ENCODE data around the gene RNF215. TPM values are rescaled to one million over a fixed set of nuclear protein-coding genes. Genes with fewer than 3 reads are reported as not detected.

RNF215 gene
- total RNA-seq, result 10 to 100 TPM; 11.1 to 11.3 TPM

- H3K27me3 Mint-ChIP-seq, result no peaks in the 10 kb centered on the region
These were observed at the start of gene RNF215 for GRCh38 chr22:30386960-30387827. RNF215 (minus strand) TSS chr22:30387411; CDS start chr22:30387313, 98 bp downstream.

DNA sequence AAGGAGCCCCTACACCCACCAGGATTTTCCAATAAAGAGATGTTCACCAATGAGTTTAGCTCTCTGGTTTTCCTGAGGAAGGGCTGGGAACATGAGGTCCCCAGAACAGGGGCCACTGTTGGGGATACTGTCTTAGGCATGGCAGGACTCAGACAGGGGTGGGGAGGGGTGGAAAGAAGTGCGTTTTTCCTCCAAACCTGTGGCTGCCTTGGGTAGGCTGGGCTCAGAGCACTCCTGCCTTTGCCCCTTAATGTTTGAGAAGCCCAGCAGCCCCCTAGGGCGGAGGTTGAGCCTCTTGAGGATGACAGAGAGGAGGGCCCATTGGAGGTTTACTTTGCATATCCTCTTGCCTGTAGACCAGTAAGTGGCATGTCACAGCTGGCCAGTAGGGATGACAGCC, 49.0 kb upstream of the RNF215 start:
- H3K36me3 Mint-ChIP-seq, result peaks cover 17% of the 10 kb centered on the region
- peaks cover 17% of the 10 kb centered on the region for H3K27me3 Mint-ChIP-seq
- peak overlapping the region; percentile 93 for H3K27ac Mint-ChIP-seq
- ATAC-seq (ENCODE audit: low read depth) (peak; percentile 6), DNase-seq (no peak)
- POLR2A ChIA-PET, result interaction anchor here (0.6 to 4.7 kb wide), 2 partner anchors 13 to 747 kb away, joined by 4 to 34 read pairs; partner anchors contain the start of gene MTFP1
- H3K9me3 Mint-ChIP-seq, result peaks cover 3% of the 10 kb centered on the region
- H3K4me3 Mint-ChIP-seq, result peak overlapping the region; percentile 83
- peaks cover 19% of the 10 kb centered on the region for H3K4me1 Mint-ChIP-seq

More at GRCh38 chr22:30386960-30387827, at the start of gene RNF215:
- peak; percentile 79 for ATAC-seq (ENCODE audit: low read depth)
- no peaks in the 10 kb centered on the region for H3K9me3 Mint-ChIP-seq
- peak within 1 kb of the TSS; percentile 88 for H3K4me3 Mint-ChIP-seq
- peak; percentile 95 for DNase-seq
- POLR2A ChIA-PET, result interaction anchor here (0.6 to 10.5 kb wide), 4 partner anchors 30 to 790 kb away, joined by 3 to 100 read pairs (median 7); partner anchors contain the start of genes CASTOR1, CCDC157, SF3A1 and TBC1D10A
- H3K27ac Mint-ChIP-seq, result peak within 1 kb of the TSS; percentile 90
- no peaks in the 10 kb centered on the region for H3K36me3 Mint-ChIP-seq
- H3K4me1 Mint-ChIP-seq, result peaks cover 21% of the 10 kb centered on the region

- ATAC-seq (ENCODE audit: low read depth) (peak; percentile 93), DNase-seq (peak; percentile 75)
- H3K27ac Mint-ChIP-seq, result peak overlapping the region; percentile 93
- peaks cover 3% of the 10 kb centered on the region for H3K9me3 Mint-ChIP-seq
- POLR2A ChIA-PET, result interaction anchor here (0.6 to 4.7 kb wide), 3 partner anchors 12 to 746 kb away, joined by 3 to 34 read pairs (median 4); partner anchors contain the start of genes CCDC157, MTFP1 and SF3A1
- H3K27me3 Mint-ChIP-seq, result peaks cover 13% of the 10 kb centered on the region
- peak overlapping the region; percentile 83 for H3K4me3 Mint-ChIP-seq
- peaks cover 19% of the 10 kb centered on the region for H3K4me1 Mint-ChIP-seq
- peaks cover 15% of the 10 kb centered on the region for H3K36me3 Mint-ChIP-seq
These were observed 48.5 kb upstream of the RNF215 start for GRCh38 chr22:30435674-30436126.

- peaks cover 19% of the 10 kb centered on the region for H3K4me1 Mint-ChIP-seq
- H3K27ac Mint-ChIP-seq, result peak overlapping the region; percentile 93
- no peak for ATAC-seq (ENCODE audit: low read depth)
- peak overlapping the region; percentile 83 for H3K4me3 Mint-ChIP-seq
- peaks cover 1% of the 10 kb centered on the region for H3K9me3 Mint-ChIP-seq
- peaks cover 5% of the 10 kb centered on the region for H3K27me3 Mint-ChIP-seq
- DNase-seq, result no peak
- POLR2A ChIA-PET, result interaction anchor here (1.0 to 4.7 kb wide), 2 partner anchors 11 to 78 kb away, joined by 3 to 34 read pairs; partner anchors contain the start of genes CCDC157, MTFP1 and SF3A1
- peaks cover 18% of the 10 kb centered on the region for H3K36me3 Mint-ChIP-seq
These were observed 47.6 kb upstream of the RNF215 start for GRCh38 chr22:30434843-30435242.

DNA sequence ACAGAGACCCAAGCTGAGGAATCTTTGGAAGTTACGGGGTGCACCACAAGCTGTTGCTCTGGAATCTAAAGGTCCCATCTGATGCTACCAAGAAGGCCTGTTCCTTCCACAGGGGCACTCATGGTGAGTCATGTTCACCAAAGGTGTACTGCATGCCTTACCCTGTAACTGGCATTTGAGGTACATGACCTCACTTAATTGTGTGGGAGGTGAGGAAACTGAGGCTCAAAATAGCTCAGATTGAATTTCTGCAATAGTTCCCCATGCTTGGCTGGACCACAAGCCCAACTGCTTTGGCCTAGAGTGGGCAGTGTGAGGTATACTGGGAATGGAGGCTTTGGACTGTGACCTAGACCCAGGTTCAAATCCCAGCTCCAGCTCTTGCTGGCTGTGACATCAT, 46.6 kb upstream of the RNF215 start:
- peaks cover 19% of the 10 kb centered on the region for H3K4me1 Mint-ChIP-seq

DNA sequence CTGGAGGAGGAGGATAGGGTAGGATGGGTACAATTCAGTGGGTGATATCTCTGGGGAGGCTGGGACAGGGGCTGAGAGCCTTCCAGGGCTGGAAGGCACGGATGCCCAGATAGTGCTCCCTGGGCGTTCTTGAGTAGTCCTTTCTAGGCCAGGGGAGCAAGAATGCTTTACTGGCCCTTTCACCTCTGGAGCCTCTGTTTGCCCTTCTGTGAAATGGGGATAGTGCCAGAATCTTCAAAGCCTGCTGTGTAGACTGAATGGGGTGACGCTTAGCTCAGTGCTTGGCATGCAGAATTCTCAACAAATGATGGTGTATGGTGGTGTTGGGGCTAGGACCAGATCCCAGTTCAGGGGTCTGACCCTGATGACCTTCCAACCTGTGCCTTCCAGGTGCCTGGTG, 46.0 kb upstream of the RNF215 start:
- no peak overlapping the region for H3K27ac Mint-ChIP-seq
- POLR2A ChIA-PET, result interaction anchor here (0.6 to 4.7 kb wide), 2 partner anchors 10 to 36 kb away, joined by 3 to 34 read pairs; partner anchors contain the start of genes MTFP1 and SEC14L2
- H3K4me3 Mint-ChIP-seq, result no peak overlapping the region
- ATAC-seq (ENCODE audit: low read depth) (no peak), DNase-seq (no peak)
- peaks cover 2% of the 10 kb centered on the region for H3K27me3 Mint-ChIP-seq
- peaks cover 1% of the 10 kb centered on the region for H3K9me3 Mint-ChIP-seq
- H3K4me1 Mint-ChIP-seq, result peaks cover 19% of the 10 kb centered on the region
- peaks cover 23% of the 10 kb centered on the region for H3K36me3 Mint-ChIP-seq

More for the DNA sequence above, 46.6 kb upstream of the RNF215 start:
- POLR2A ChIA-PET, result interaction anchor here (0.6 to 4.7 kb wide), 2 partner anchors 10 to 37 kb away, joined by 3 to 34 read pairs; partner anchors contain the start of genes MTFP1 and SEC14L2
- H3K27ac Mint-ChIP-seq, result peak overlapping the region; percentile 93
- H3K4me3 Mint-ChIP-seq, result no peak overlapping the region
- H3K27me3 Mint-ChIP-seq, result peaks cover 2% of the 10 kb centered on the region
- H3K36me3 Mint-ChIP-seq, result peaks cover 21% of the 10 kb centered on the region
- DNase-seq, result no peak
- no peak for ATAC-seq (ENCODE audit: low read depth)
- H3K9me3 Mint-ChIP-seq, result peaks cover 1% of the 10 kb centered on the region

- POLR2A ChIA-PET, result interaction anchor here (4.7 kb wide), 1 partner anchor 9 kb away, joined by 34 read pairs; the partner anchor contains the start of gene MTFP1
These were observed 45.3 kb upstream of the RNF215 start for GRCh38 chr22:30432520-30432919.

DNA sequence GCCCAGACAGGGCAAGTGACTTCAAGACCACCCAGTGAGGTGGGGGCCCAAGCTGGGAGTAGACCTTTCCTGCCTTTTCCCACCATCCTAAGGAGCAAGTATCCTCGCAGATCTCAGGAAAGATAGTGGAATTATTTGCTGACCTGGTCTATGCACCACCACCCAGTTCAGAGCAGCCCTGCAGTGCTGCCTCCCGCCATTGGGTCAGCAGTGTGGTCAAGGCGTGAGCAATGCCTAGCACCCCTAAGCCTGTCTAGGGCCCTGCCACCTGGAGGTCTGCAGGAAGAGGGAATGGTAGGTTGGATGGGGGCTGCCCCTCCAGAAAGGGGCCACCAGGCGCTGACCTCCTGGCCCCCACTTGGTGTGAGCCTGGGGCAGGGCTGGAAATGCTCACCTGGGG, 44.9 kb upstream of the RNF215 start:
- H3K27ac Mint-ChIP-seq, result no peak overlapping the region
- ATAC-seq (ENCODE audit: low read depth) (no peak), DNase-seq (no peak)
- peaks cover 1% of the 10 kb centered on the region for H3K9me3 Mint-ChIP-seq
- no peak overlapping the region for H3K4me3 Mint-ChIP-seq
- peaks cover 24% of the 10 kb centered on the region for H3K4me1 Mint-ChIP-seq
- peaks cover 26% of the 10 kb centered on the region for H3K36me3 Mint-ChIP-seq
- no peaks in the 10 kb centered on the region for H3K27me3 Mint-ChIP-seq
- POLR2A ChIA-PET, result no interaction called here

More at GRCh38 chr22:30432520-30432919, 45.3 kb upstream of the RNF215 start:
- peaks cover 22% of the 10 kb centered on the region for H3K36me3 Mint-ChIP-seq
- no peak overlapping the region for H3K4me3 Mint-ChIP-seq
- H3K27ac Mint-ChIP-seq, result no peak overlapping the region
- no peaks in the 10 kb centered on the region for H3K27me3 Mint-ChIP-seq
- DNase-seq (no peak), ATAC-seq (ENCODE audit: low read depth) (no peak)
- peaks cover 20% of the 10 kb centered on the region for H3K4me1 Mint-ChIP-seq
- peaks cover 1% of the 10 kb centered on the region for H3K9me3 Mint-ChIP-seq

DNA sequence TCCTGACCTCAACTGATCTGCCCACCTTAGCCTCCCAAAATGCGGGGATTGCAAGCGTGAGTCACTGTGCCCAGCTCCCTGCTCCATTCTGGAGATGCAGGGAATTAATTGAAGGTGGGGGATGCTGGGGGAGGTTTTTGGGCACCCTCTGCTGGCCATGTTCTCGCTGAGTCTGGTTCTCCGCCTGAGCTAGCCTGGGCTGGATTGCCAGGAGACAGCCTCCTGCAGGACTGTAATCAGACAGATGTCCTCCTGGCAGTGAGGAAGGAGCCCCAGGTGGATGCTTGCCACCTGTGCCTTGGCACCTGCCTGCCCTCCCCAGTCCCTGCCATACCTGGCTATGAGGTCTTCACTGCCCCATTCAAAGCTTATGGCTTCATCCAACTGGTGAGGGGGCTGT, 43.7 kb upstream of the RNF215 start:
- no peak overlapping the region for H3K27ac Mint-ChIP-seq
- H3K9me3 Mint-ChIP-seq, result no peaks in the 10 kb centered on the region
- no peak for DNase-seq
- ATAC-seq (ENCODE audit: low read depth), result no peak
- no peaks in the 10 kb centered on the region for H3K27me3 Mint-ChIP-seq
- POLR2A ChIA-PET, result interaction anchor here (1.0 to 2.1 kb wide), 2 partner anchors 13 to 34 kb away, joined by 3 to 6 read pairs; partner anchors contain the start of gene SEC14L2
- H3K4me1 Mint-ChIP-seq, result peaks cover 28% of the 10 kb centered on the region
- H3K36me3 Mint-ChIP-seq, result peaks cover 24% of the 10 kb centered on the region
- no peak overlapping the region for H3K4me3 Mint-ChIP-seq

DNA sequence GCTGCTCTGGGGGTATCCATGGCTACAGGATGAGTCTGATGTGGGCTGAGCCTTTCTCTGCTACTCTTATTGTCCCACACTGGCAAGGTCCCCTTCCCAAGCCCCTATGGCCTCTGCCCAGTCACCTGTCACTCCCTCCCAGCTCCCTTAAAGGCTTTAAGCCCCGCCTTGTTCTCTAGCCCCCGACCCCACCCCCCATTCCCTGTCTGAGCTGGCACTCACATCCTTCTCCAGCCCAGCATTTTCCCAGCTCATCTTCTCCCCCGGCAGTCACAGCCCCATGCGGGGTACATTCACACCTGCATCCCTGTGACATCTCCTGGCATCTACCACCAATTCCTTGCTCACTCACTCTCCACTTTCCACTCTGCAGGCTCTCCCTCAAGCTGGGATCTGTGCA, 42.7 kb upstream of the RNF215 start:
- no peak overlapping the region for H3K4me3 Mint-ChIP-seq
- H3K27me3 Mint-ChIP-seq, result no peaks in the 10 kb centered on the region
- POLR2A ChIA-PET, result interaction anchor here (0.5 to 2.1 kb wide), 2 partner anchors 33 to 741 kb away, joined by 5 to 6 read pairs; partner anchors contain the start of gene SEC14L2
- DNase-seq (no peak), ATAC-seq (ENCODE audit: low read depth) (no peak)
- H3K9me3 Mint-ChIP-seq, result no peaks in the 10 kb centered on the region
- peak overlapping the region; percentile 39 for H3K27ac Mint-ChIP-seq
- peaks cover 20% of the 10 kb centered on the region for H3K36me3 Mint-ChIP-seq
- peaks cover 24% of the 10 kb centered on the region for H3K4me1 Mint-ChIP-seq

GRCh38 chr22:30427871-30428270, 40.7 kb upstream of the RNF215 start:
- no peaks in the 10 kb centered on the region for H3K27me3 Mint-ChIP-seq
- H3K4me3 Mint-ChIP-seq, result peak overlapping the region; percentile 18
- POLR2A ChIA-PET, result interaction anchor here (1.2 kb wide), 1 partner anchor 37 kb away, joined by 3 read pairs; no protein-coding TSS in a partner anchor
- peaks cover 22% of the 10 kb centered on the region for H3K4me1 Mint-ChIP-seq
- ATAC-seq (ENCODE audit: low read depth) (no peak), DNase-seq (no peak)
- no peaks in the 10 kb centered on the region for H3K9me3 Mint-ChIP-seq
- peaks cover 18% of the 10 kb centered on the region for H3K36me3 Mint-ChIP-seq
- H3K27ac Mint-ChIP-seq, result no peak overlapping the region

DNA sequence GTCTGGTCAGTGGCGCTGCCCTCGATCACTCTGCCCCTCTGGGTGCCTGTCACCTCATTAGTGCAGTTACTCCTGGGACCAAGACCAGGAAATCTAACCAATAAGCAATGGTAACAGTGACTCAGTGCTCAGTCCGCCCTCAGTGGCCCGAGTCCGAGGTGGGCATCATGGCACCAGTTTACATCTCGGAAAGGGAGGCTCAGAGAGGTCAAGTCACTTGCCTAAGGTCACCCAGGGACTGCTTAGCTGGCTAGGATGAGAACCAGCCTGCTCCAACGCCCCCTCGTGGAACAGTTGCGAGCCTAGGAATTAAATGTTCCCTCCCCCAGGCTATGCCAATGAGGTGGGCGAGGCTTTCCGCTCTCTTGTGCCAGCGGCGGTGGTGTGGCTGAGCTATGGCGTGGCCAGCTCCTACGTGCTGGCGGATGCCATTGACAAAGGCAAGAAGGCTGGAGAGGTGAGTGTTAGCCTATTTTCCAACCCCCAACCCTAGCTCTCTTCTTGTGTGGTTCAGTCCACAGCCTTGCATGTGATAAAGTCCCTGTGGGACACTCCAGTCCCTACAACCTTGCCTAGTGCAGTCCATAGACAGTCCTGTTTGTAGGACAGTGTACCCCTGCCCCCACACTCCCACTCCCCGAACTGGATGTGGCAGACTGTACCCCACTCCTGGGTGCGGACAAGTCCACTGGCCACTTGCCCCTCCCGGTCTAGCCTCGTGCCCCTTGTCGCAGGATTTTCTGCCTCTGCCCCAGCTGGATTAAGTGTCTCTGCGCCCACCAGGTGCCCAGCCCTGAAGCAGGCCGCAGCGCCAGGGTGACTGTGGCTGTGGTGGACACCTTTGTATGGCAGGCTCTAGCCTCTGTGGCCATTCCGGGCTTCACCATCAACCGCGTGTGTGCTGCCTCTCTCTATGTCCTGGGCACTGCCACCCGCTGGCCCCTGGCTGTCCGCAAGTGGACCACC, 39.5 kb upstream of the RNF215 start:
- H3K4me1 Mint-ChIP-seq, result peaks cover 34% of the 10 kb centered on the region
- peak; percentile 80 for DNase-seq
- no peaks in the 10 kb centered on the region for H3K9me3 Mint-ChIP-seq
- peak overlapping the region; percentile 98 for H3K4me3 Mint-ChIP-seq
- H3K27me3 Mint-ChIP-seq, result no peaks in the 10 kb centered on the region
- POLR2A ChIA-PET, result interaction anchor here (6.0 kb wide), 1 partner anchor 32 kb away, joined by 156 read pairs; the partner anchor contains the start of gene SEC14L2
- ATAC-seq (ENCODE audit: low read depth), result peak; percentile 16
- peaks cover 26% of the 10 kb centered on the region for H3K36me3 Mint-ChIP-seq
- H3K27ac Mint-ChIP-seq, result peak overlapping the region; percentile 97

All from activated naive CD8-positive, alpha-beta T cell treated with anti-CD3 and anti-CD28 coated beads, Interleukin-2, amount 10 ng/mL, durations not matched to agents 7 days and 5 days (primary cell).